GM12878 (cell line): ENCODE results near the gene ZYG11A. TPM values are rescaled to one million over a fixed set of nuclear protein-coding genes. Genes with fewer than 3 reads are reported as not detected.

Source experiments
- ATAC-seq: fragments of 200-7000 bp; cut with Tn5 transposase; 3 replicates; pipeline ENCODE4 v1.9.1; 2020; ENCODE audit warnings: mild to moderate bottlenecking, moderate library complexity
- BruUV-seq: library from RNA; stranded (reverse); fragments of 400-500 nt; replicated peaks from 2 replicates; lab custom pipeline; 2021; lab: Mats Ljungman, UMichigan
- CTCF ChIA-PET: fragments of 300-600 bp; sonication (Branson Sonifier 250); formaldehyde crosslinking; extraction: SDS; loops from one replicate; lab custom pipeline; 2021; ENCODE audit warnings: inconsistent platforms; lab: Yijun Ruan, JAX
- POLR2A ChIA-PET: fragments of 350-600 bp; formaldehyde crosslinking; extraction: SDS; loops from one replicate; lab custom pipeline; 2021; ENCODE audit warnings: inconsistent platforms; lab: Charles Lee
- RAD21 ChIA-PET: fragments of 300-600 bp; sonication (Branson Sonifier 250); formaldehyde crosslinking; loops from one replicate; lab custom pipeline; 2023; ENCODE audit warnings: antibody characterized with exemption; ENCODE audit not compliant: unreplicated experiment; lab: Charles Lee
- SMC1A ChIA-PET: fragments of 300-600 bp; sonication (Branson Sonifier 250); formaldehyde crosslinking; loops from one replicate; lab custom pipeline; 2023; ENCODE audit not compliant: unreplicated experiment, uncharacterized antibody; lab: Charles Lee
- DNase-seq: peaks from one replicate; pipeline ENCODE4 v3.0.0-alpha.2; 2011; ENCODE audit warnings: low read depth, low spot score
- FAIRE-seq: peaks from 3 replicates; lab custom pipeline; 2011; peaks lifted over from hg19 to GRCh38; lab: Jason Lieb, UNC
- H2AFZ ChIP-seq: 2 replicates; pipeline ENCODE4 v1.6.0; 2011; ENCODE audit warnings: low read depth, low read length, control low read depth; ENCODE audit not compliant: control insufficient read depth
- H3K27ac ChIP-seq: 2 replicates; pipeline ENCODE4 v1.5.1; 2011; ENCODE audit warnings: control low read depth; ENCODE audit not compliant: control insufficient read depth, insufficient read depth
- H3K27me3 ChIP-seq, 2 experiments: replicated peaks in 1 of 2; 2 replicates each; pipeline versions ENCODE4 v1.6.0 to v1.6.1; 2011; ENCODE audit warnings: low read length in 1 of 2; ENCODE audit not compliant: control insufficient read depth in 2 of 2, insufficient read depth in 2 of 2
- H3K36me3 ChIP-seq, 2 experiments: 2 replicates each; pipeline ENCODE4 v1.5.1; 2011; ENCODE audit warnings: low read length in 1 of 2; ENCODE audit not compliant: control insufficient read depth in 2 of 2, insufficient read depth in 2 of 2
- H3K4me1 ChIP-seq: 2 replicates; pipeline ENCODE4 v1.6.1; 2011; ENCODE audit warnings: mild to moderate bottlenecking, low read length, moderate library complexity, mixed read lengths; ENCODE audit not compliant: control insufficient read depth, insufficient read depth
- H3K4me2 ChIP-seq: 2 replicates; pipeline ENCODE4 v1.6.0; 2011; ENCODE audit warnings: control low read depth; ENCODE audit not compliant: control insufficient read depth, insufficient read depth
- H3K4me3 ChIP-seq: fragments of 200-600 bp; sonication (generic); 2 replicates; pipeline ENCODE4 v1.5.1; 2016
- H3K79me2 ChIP-seq: 2 replicates; pipeline ENCODE4 v1.6.0; 2011; ENCODE audit warnings: low read length; ENCODE audit not compliant: control insufficient read depth, insufficient read depth
- H3K9ac ChIP-seq: 2 replicates; pipeline ENCODE4 v1.8.0; 2011; ENCODE audit warnings: low read length, control low read depth, mixed read lengths; ENCODE audit not compliant: control insufficient read depth, insufficient read depth
- H3K9me3 ChIP-seq: replicated peaks from 3 replicates; pipeline ENCODE4 v1.5.1; 2011; ENCODE audit warnings: mild to moderate bottlenecking, low read length; ENCODE audit not compliant: control insufficient read depth, insufficient read depth
- H4K20me1 ChIP-seq: 2 replicates; pipeline ENCODE4 v1.6.0; 2011; ENCODE audit not compliant: control insufficient read depth, insufficient read depth
- CTCF ChIP-seq, 3 experiments: IDR thresholded peaks in 2 of 3; conservative IDR thresholded peaks in 1 of 3; 2 replicates each; pipeline ENCODE4 v1.5.1; 2011; ENCODE audit warnings: low read depth in 3 of 3, low read length in 3 of 3, mild to moderate bottlenecking in 3 of 3, control low read depth in 2 of 3, moderate library complexity in 2 of 3, inconsistent platforms in 1 of 3, mixed read lengths in 1 of 3; ENCODE audit not compliant: control insufficient read depth in 2 of 3, insufficient read depth in 1 of 3; ENCODE audit errors: extremely low read depth in 1 of 3
- GATAD2B ChIP-seq: fragments of 450-650 bp; conservative IDR thresholded peaks from 2 replicates; pipeline ENCODE4 v1.6.1; 2017; ENCODE audit warnings: low read depth, mild to moderate bottlenecking, moderate library complexity
- RAD21 ChIP-seq: IDR thresholded peaks from 2 replicates; pipeline ENCODE4 v1.6.1; 2011; ENCODE audit warnings: mild to moderate bottlenecking, low read depth, low read length, moderate library complexity; ENCODE audit not compliant: insufficient read depth
- SMC3 ChIP-seq: IDR thresholded peaks from 2 replicates; pipeline ENCODE4 v1.6.1; 2011; ENCODE audit warnings: low read length, improper control_type of control experiment, borderline replicate concordance
- YY1 ChIP-seq: IDR thresholded peaks from 2 replicates; pipeline ENCODE4 v1.6.1; 2011; ENCODE audit warnings: low read depth, mild to moderate bottlenecking, low read length
- WGBS: methylation state at CpG from one replicate; pipeline ENCODE4 v1.1.6; 2016; ENCODE audit warnings: low lambda C conversion rate; ENCODE audit not compliant: insufficient replicate concordance, insufficient coverage; ENCODE audit errors: missing lambda C conversion rate; 5-methylcytosine and 5-hydroxymethylcytosine counted together
- in situ Hi-C: fragments of 300-500 bp; cut with MboI; formaldehyde crosslinking; loops from 9 replicates; pipeline ENCODE4 v1.14.3; 2018; ENCODE audit warnings: mixed read lengths
- intact Hi-C: fragments of 100-400 bp; cut with micrococcal nuclease; formaldehyde crosslinking; loops from one replicate; pipeline ENCODE4 v1.14.2; 2022; ENCODE audit not compliant: unreplicated experiment
- polyA plus RNA-seq, 11 experiments: library from polyadenylated mRNA; depleted of rRNA in 4 of 11; unstranded in 6 of 11; stranded (reverse) in 5 of 11; fragments of >200 nt; fragmentation: Nextera tagmentation in 4 of 11; fragmentation: Illumina TruSeq in 1 of 11; extraction: Ambion mirVana in 4 of 11; extraction: Trizol in 1 of 11; gene quantifications; 1 replicate in 1 of 11; 2 replicates in 10 of 11; pipeline versions ENCODE4 v1.2.1 to v1.2.3, GENCODE V29; 2011 to 2016; ENCODE audit warnings: inconsistent platforms in 2 of 11, missing spikeins in 2 of 11, low read depth in 1 of 11
- total RNA-seq, 4 experiments: library from RNA; depleted of rRNA in 3 of 4; stranded (reverse); fragments of >200 nt in 3 of 4; fragmentation: Illumina TruSeq in 1 of 4; extraction: Trizol in 1 of 4; gene quantifications; 2 replicates each; pipeline versions ENCODE4 v1.2.1 to v1.2.3, GENCODE V29; 2013 to 2021

ZYG11A gene
- total and polyA plus RNA-seq, 10 of the 15 experiments (the other 5 are each of a cell fraction or from before 2014, with no cell fraction given), result 0.22 to 6.4 (median 0.68) TPM

- ChIA-PET POLR2A (interaction anchor here (0.6 to 1.2 kb wide), 2 partner anchors 17 to 362 kb away, joined by 3 to 4 read pairs; no protein-coding TSS in a partner anchor), CTCF (interaction anchor here (0.7 to 2.8 kb wide), 6 partner anchors 12 to 280 kb away, joined by 3 to 17 read pairs (median 3); partner anchors contain the start of gene ECHDC2), SMC1A (interaction anchor here (0.6 to 1.6 kb wide), 4 partner anchors 23 to 71 kb away, joined by 3 to 5 read pairs (median 4); no protein-coding TSS in a partner anchor), RAD21 (no interaction called here)
- Histone ChIP-seq H3K9me3 (no peaks in the 10 kb centered on the region), H3K27me3 (no peaks in the 10 kb centered on the region), H3K9ac (no peak overlapping the region), H3K4me1 (no peaks in the 10 kb centered on the region), H3K4me3 (no peak overlapping the region), H3K27ac (no peak overlapping the region), H3K36me3 (no peaks in the 10 kb centered on the region; a peak in 1 of 4 replicates), H2AFZ (peak overlapping the region; percentile 59; the same call in 1 of the 2 replicates), H4K20me1 (no peaks in the 10 kb centered on the region), H3K79me2 (no peaks in the 10 kb centered on the region), H3K4me2 (no peak overlapping the region)
- in situ Hi-C loops, result loop anchor here (25.0 kb wide), 1 partner anchor 282 kb away; the partner anchor contains the start of gene CPT2
- 72% methylated on average over 20 of the region's 20 CpGs for WGBS
- intact Hi-C loops, result loop anchor here (1.0 kb wide), 1 partner anchor 277 kb away; no protein-coding TSS in a partner anchor
- DNase-seq, result no peak
- FAIRE-seq, result no peak
- peak; percentile 94 for ATAC-seq
- TF ChIP-seq YY1 (0 out of 2 replicates have a peak, but pooled peaks have one; percentile 5), RAD21 (peak; percentile 53), SMC3 (peak; percentile 47; the same call in 1 of the 2 replicates), CTCF (IDR thresholded peaks at IDR 0.05 in 2 of 3, conservative IDR thresholded peaks at IDR 0.05 in 1 of 3; ENCODE audit: control insufficient read depth in 2 of 3, extremely low read depth in 1 of 3, insufficient read depth in 1 of 3, low read depth in 3 of 3, low read length in 3 of 3) (peak; percentile 55 to 58 (median 56)), GATAD2B (no peak)
- BruUV-seq, result no TSS peak
These were observed 62.6 kb downstream of the ZYG11A start for GRCh38 chr1:52904927-52905698.
